GM20431 (cell line): Measurements from ENCODE around the gene NAGK.
"Not testable (repeated sequence)": the region's sequence is repeated elsewhere in the genome, so short reads cannot be mapped to it uniquely, and the experiment has no call there.

Experiments
- in situ Hi-C: fragments of 300-500 bp; cut with MseI, MboI; formaldehyde crosslinking; loops from one replicate; pipeline ENCODE4 v1.15.0; 2020; ENCODE audit warnings: low sequenced_read_pairs; ENCODE audit not compliant: unreplicated experiment

Gene NAGK

DNA sequence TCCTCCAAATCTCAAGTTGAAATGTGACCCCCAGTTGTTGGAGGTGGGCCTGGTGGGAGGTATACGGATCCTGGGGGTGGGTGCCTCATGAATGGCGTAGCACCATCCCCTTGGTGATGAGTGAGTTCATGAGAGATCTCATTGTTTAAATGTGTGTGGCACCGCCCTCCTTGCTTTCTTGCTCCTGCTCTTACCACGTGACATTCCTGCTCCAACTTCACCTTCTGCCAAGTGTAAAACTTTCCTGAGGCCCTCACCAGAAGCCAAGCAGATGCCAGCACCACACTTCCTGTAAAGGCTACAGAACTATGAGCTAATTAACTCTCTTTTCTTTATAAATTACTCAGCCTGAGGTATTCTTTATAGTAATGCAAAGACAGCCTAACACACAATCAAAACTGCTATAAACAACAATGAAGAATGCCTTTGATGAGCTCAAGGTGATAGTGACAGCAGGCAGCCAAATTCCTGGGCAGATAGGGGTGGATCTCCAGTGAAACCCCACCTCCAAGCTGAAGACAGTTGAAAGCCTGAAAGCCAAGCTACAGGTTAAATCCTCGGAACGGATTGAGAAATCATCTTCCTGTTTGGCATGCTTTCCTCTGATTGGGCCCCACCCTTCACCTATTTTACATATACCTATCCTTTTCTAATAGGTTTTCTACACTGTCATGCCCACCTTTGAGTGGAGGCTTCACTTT lies 34.7 kb downstream of the NAGK start:
- in situ Hi-C loops = no loop called here

- in situ Hi-C loops = no loop called here
Measured at GRCh38 chr2:71103809-71104208, 35.4 kb downstream of the NAGK start.

GRCh38 chr2:71106463-71106862 lies 38.0 kb downstream of the NAGK start:
- in situ Hi-C loops = not testable (repeated sequence)

- in situ Hi-C loops = no loop called here
Measured at GRCh38 chr2:71108091-71108490, 39.6 kb downstream of the NAGK start.

- in situ Hi-C loops = no loop called here
Measured at GRCh38 chr2:71113843-71114242, 45.4 kb downstream of the NAGK start.

DNA sequence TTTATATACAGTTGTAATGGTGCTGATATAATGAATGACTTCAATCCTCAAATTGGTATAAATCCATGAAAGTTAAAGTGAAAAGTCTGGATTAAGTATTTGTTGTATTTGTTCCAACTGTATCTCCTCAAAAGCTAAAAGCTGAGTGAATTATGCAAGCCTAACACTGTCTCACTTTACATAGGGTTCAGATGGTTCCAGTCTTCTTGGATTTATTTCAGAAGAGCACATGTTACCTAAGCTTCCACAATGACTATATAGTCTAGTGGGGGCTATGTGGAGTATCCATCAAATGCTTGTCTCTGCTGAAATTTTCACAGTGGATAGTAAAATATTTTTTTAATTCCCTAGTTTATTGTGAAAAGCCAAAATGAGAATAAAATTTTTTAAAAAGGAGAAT lies 48.6 kb downstream of the NAGK start:
- in situ Hi-C loops = no loop called here

DNA sequence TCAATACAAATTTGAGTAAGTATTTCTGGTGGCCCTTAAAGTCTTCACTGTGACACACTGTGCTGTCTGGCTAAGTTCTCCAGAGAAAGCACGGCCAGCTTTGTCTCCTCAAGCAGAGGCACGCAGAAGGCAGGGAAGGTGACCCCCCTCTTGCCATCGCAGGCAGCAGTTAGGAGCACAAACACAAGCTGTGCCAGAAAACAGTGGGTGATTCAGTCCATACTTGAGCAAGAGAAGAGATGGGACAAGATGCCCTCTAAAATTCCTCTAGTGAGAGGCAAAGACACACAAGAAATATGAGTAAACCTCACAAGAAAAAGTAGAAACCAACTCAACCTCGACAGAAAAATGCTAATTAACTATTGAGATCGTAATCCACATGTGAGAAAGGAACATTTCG lies 51.7 kb downstream of the NAGK start:
- in situ Hi-C loops = no loop called here

GRCh38 chr2:71121479-71121878 lies 53.0 kb downstream of the NAGK start:
- in situ Hi-C loops = no loop called here

DNA sequence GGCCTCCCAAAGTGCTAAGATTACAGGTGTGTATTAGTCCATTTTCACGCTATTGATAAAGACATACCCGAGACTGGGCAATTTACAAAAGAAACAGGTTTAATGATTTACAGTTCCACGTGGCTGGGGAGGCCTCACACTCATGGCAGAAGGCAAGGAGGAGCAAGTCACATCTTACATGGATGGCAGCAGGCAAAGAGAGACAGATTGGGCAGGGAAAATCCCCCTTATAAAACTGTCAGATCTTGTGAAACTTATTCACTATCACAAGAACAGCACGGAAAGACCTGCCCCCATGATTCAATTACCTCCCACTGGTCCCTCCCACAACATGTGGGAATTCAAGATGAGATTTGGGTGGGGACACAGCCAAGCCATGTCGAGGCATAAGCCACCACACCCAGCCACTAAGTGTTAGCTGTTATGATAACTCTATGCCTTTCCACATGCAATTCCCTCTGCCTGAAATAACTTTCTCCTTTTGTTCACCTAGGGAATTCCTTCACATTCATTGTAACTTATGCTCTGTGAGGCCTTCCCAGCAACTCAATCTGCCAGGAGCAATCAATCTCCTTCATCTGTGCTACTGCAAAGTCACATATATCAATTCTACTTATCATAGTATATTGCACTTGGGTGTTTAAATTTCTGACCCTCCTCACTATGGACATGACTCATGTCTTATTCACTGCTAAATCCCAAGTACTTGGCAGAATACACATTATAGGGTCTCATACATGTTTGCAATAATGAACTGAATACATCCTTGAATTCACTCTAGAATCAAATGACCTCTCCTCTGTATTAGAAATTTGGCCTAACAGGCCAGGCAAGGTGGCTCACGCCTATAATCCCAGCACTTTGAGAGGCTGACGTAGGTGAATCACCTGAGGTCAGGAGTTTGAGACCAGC lies 54.2 kb downstream of the NAGK start:
- in situ Hi-C loops = no loop called here

GRCh38 chr2:71125506-71126294 lies 57.3 kb downstream of the NAGK start:
- in situ Hi-C loops = no loop called here

DNA sequence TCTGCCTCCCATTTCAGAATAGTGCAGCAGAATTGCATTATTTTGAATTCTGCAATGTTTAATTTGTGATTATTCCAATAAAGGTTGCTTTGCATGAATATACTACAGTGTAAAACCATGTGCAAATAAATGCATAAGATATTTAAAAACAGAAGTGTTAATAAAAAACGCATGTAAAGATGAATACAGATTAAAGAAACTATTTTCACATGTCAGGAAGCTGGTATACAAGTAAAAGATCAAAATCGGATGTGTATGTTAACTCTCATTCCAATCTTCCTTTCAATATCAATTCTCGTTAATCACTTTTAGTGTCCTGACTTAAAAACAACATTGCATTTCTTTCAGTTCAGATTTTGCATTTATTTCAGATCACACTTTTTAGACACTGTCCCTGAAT lies 58.5 kb downstream of the NAGK start:
- in situ Hi-C loops = no loop called here
